H1 (cell line): ENCODE data around the gene PPA2. TPM values are rescaled to one million over a fixed set of nuclear protein-coding genes. Genes with fewer than 3 reads are reported as not detected.

ENCODE experiments used
- BCL11A ChIP-seq, 2 experiments: IDR thresholded peaks; one replicate each; pipeline ENCODE4 v1.6.1; 2011; ENCODE audit warnings: low read depth in 2 of 2, low read length in 2 of 2, mild to moderate bottlenecking in 2 of 2
- USF2 ChIP-seq: IDR thresholded peaks from 2 replicates; pipeline ENCODE4 v1.6.1; 2011; ENCODE audit warnings: low read length, improper control_type of control experiment
- YY1 ChIP-seq: IDR thresholded peaks from 2 replicates; pipeline ENCODE4 v1.6.1; 2011; ENCODE audit warnings: low read depth, mild to moderate bottlenecking, low read length
- polyA plus RNA-seq, 7 experiments: library from polyadenylated mRNA; depleted of rRNA in 3 of 7; stranded (reverse) in 5 of 7; unstranded in 2 of 7; fragments of >200 nt in 5 of 7; fragments of 200-250 nt in 2 of 7; gene quantifications; 1 replicate in 5 of 7; 2 replicates in 1 of 7; 4 replicates in 1 of 7; pipeline versions ENCODE4 v1.2.1 to v1.2.3, GENCODE V29; 2011 to 2013; ENCODE audit warnings: missing spikeins in 2 of 7, mixed read lengths in 2 of 7
- total RNA-seq: library from RNA; stranded (reverse); fragmentation: NEBNext Ultra II Directional; extraction: Animal tissue kit (Norgen Biotek cat#: 25700); gene quantifications from 2 replicates; pipeline ENCODE4 v1.2.1, GENCODE V29; 2021
- TF ChIP-seq, protein P1 (sequence below): IDR thresholded peaks from 2 replicates; pipeline ENCODE4 v1.6.1; 2011; ENCODE audit warnings: low read depth, mild to moderate bottlenecking, low read length; ENCODE audit not compliant: insufficient read depth

PPA2 gene
- total and polyA plus RNA-seq, 2 of the 8 experiments (the other 6 are each of a cell fraction or from before 2014, with no cell fraction given), result 24.9 to 62.7 TPM

DNA sequence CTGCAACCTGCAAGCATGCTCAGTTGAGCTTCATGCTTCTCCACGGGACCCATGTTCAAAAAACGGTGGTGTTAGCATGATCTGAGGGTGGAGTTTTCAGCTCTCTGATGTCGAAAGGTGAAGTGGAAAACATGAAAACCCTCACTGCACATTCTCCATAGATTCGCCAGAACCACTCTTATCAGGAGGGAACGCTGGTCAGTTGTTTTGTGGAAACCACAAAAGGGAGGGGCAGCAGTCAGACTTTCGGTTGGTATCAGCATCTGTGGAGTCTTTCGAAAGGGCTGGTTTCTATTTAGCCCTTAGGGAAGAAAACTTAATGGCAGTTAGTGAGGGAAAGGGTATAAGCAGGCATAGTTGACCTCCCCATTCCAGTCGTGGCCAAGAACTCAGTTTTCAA is 12.6 kb downstream of the PPA2 start (continued):
- TF ChIP-seq, protein P1, sequence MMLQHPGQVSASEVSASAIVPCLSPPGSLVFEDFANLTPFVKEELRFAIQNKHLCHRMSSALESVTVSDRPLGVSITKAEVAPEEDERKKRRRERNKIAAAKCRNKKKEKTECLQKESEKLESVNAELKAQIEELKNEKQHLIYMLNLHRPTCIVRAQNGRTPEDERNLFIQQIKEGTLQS, result no peak
- TF ChIP-seq BCL11A (IDR thresholded peaks at IDR 0.05; ENCODE audit: low read depth in 2 of 2, low read length in 2 of 2) (no peak), USF2 (no peak), YY1 (no peak)
- TF ChIP-seq, all 59 proteins: peak for 0
